Naive B cell (primary cell): ENCODE measurements around the gene PRKAG2. TPM values are rescaled to one million over a fixed set of nuclear protein-coding genes. Genes with fewer than 3 reads are reported as not detected.

Experiments
- ATAC-seq, 2 donors: fragments of 150-1000 bp; cut with Tn5 transposase; 2 replicates each; pipeline ENCODE4 v1.10.0; 2021; ENCODE audit warnings: low read depth in 2 of 2, mild to moderate bottlenecking in 2 of 2, moderate library complexity in 2 of 2
- DNase-seq: peaks from one replicate; pipeline ENCODE4 v3.0.0; 2022
- H3K27ac Mint-ChIP-seq, 6 donors: one replicate each; pipeline ENCODE4 v1.8.0; 2020 to 2022; ENCODE audit warnings: mild to moderate bottlenecking in 6 of 6, mixed read lengths in 6 of 6, moderate library complexity in 5 of 6, inconsistent platforms in 2 of 6
- H3K27me3 Mint-ChIP-seq, 3 donors: one replicate each; pipeline ENCODE4 v1.8.0; 2021 to 2022; ENCODE audit warnings: mixed read lengths in 3 of 3, mild to moderate bottlenecking in 1 of 3
- H3K36me3 Mint-ChIP-seq, 2 donors: one replicate each; pipeline ENCODE4 v1.8.0; 2020 to 2022; ENCODE audit warnings: mixed read lengths in 2 of 2, inconsistent platforms in 1 of 2, mild to moderate bottlenecking in 1 of 2
- H3K4me1 Mint-ChIP-seq, 3 donors: one replicate each; pipeline ENCODE4 v1.8.0; 2020 to 2022; ENCODE audit warnings: mixed read lengths in 3 of 3, inconsistent platforms in 1 of 3, mild to moderate bottlenecking in 1 of 3, moderate library complexity in 1 of 3
- H3K4me3 Mint-ChIP-seq, 8 donors: one replicate each; pipeline ENCODE4 v1.8.0; 2020 to 2022; ENCODE audit warnings: mild to moderate bottlenecking in 8 of 8, mixed read lengths in 8 of 8, moderate library complexity in 8 of 8, inconsistent platforms in 2 of 8
- H3K9me3 Mint-ChIP-seq, 7 donors: one replicate each; pipeline ENCODE4 v1.8.0; 2020 to 2022; ENCODE audit warnings: mixed read lengths in 7 of 7, mild to moderate bottlenecking in 5 of 7, inconsistent platforms in 2 of 7, moderate library complexity in 1 of 7
- polyA plus RNA-seq, 6 donors: library from polyadenylated mRNA; unstranded; fragments of 300-500 nt; fragmentation: Illumina TruSeq; gene quantifications; one replicate each; pipeline ENCODE4 v1.2.3, GENCODE V29; 2021; ENCODE audit warnings: low read depth in 6 of 6

PRKAG2 gene
- polyA plus RNA-seq, 6 donors from 2014 or later = 16.2 to 25.4 (median 20.0) TPM

- Mint-ChIP-seq H3K4me3 (peak overlapping the region in 3 of 8 donors; percentile 45 to 55 (median 51)), H3K36me3 (no peaks in the 10 kb centered on the region), H3K4me1 (peaks cover 37 to 49% (median 47%) of the 10 kb centered on the region in 3 donors), H3K9me3 (no peaks in the 10 kb centered on the region), H3K27me3 (no peaks in the 10 kb centered on the region), H3K27ac (peak overlapping the region in 5 of 6 donors; percentile 44 to 92 (median 86))
- DNase-seq (no peak), ATAC-seq (no peak)
These were observed 12.4 kb downstream of the PRKAG2 start for GRCh38 chr7:151864561-151864960.

DNA sequence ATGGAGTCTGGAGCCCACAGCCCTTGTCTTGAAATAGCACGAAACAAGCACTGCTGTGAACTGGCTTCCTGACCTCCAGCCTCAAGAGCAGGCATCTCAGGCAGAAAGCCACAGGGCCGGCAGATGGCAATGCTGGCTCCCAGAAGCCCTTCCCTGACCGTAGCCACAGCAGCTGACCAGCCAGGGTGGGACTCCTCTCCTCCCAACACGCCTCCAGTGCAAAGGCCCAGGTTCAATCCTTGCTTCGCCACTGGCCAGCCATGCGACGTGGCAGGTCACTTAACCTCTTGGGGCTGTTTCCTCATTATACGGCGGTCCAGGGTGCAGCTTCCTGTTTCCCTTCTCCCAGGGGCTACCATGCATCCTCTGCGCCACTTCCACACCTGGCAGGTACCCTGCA, 12.8 kb downstream of the PRKAG2 start:
- Mint-ChIP-seq H3K36me3 (no peaks in the 10 kb centered on the region), H3K27me3 (no peaks in the 10 kb centered on the region), H3K27ac (peak overlapping the region in 5 of 6 donors; percentile 6 to 92 (median 60)), H3K4me3 (peak overlapping the region in 2 of 8 donors; percentile 51 to 61), H3K9me3 (no peaks in the 10 kb centered on the region), H3K4me1 (peaks cover 32 to 45% (median 43%) of the 10 kb centered on the region in 3 donors)
- DNase-seq (no peak), ATAC-seq (peak; percentile 11 to 24)

GRCh38 chr7:151863386-151864079, 13.4 kb downstream of the PRKAG2 start:
- ATAC-seq (peak; percentile 84 to 92), DNase-seq (peak; percentile 40)
- no peaks in the 10 kb centered on the region for H3K27me3 Mint-ChIP-seq
- H3K27ac Mint-ChIP-seq = peak overlapping the region in 5 of 6 donors; percentile 6 to 73 (median 60)
- H3K4me3 Mint-ChIP-seq = peak overlapping the region in 3 of 8 donors; percentile 40 to 61 (median 51)
- peaks cover 30 to 41% (median 37%) of the 10 kb centered on the region in 3 donors for H3K4me1 Mint-ChIP-seq
- no peaks in the 10 kb centered on the region for H3K9me3 Mint-ChIP-seq
- H3K36me3 Mint-ChIP-seq = no peaks in the 10 kb centered on the region

DNA sequence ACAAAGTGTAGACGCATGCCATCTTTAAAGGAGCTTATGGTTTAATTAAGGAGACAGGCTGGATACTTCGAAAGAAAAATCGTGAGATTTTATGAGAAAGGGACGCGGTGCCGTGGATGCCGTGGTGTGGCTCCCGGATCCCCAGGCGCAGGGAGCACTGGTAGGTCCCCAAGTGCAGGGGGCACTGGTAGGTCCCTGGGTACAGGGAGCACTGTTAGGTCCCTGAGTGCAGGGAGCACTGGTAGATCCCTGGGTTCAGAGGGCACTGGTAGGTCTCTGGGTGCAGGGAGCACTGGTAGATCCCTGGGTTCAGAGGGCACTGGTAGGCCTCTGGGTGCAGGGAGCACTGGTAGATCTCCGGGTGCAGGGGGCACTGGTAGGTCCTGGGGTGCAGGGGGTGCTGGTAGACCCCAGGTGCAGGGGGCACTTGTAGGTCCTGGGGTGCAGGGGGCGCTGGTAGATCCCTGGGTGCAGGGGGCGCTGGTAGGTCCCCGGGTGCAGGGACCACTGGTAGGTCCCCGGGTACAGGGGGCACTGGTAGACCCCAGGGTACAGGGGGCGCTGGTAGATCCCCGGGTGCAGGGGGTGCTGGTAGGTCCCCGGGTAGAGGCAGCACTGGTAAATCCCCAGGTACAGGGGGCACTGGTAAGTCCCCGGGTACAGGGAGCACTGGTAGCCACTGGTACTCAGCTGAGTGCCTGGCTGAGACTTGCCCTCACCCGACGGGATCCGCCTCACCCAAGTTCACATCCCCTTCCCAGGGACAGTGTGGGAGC, 14.1 kb downstream of the PRKAG2 start:
- DNase-seq (no peak), ATAC-seq (no peak)
- H3K27ac Mint-ChIP-seq = peak overlapping the region in 2 of 6 donors; percentile 49 to 74
- no peaks in the 10 kb centered on the region for H3K9me3 Mint-ChIP-seq
- no peaks in the 10 kb centered on the region for H3K36me3 Mint-ChIP-seq
- peaks cover 30 to 36% (median 30%) of the 10 kb centered on the region in 3 donors for H3K4me1 Mint-ChIP-seq
- H3K27me3 Mint-ChIP-seq = no peaks in the 10 kb centered on the region
- peak overlapping the region in 1 of 8 donors; percentile 42 for H3K4me3 Mint-ChIP-seq

DNA sequence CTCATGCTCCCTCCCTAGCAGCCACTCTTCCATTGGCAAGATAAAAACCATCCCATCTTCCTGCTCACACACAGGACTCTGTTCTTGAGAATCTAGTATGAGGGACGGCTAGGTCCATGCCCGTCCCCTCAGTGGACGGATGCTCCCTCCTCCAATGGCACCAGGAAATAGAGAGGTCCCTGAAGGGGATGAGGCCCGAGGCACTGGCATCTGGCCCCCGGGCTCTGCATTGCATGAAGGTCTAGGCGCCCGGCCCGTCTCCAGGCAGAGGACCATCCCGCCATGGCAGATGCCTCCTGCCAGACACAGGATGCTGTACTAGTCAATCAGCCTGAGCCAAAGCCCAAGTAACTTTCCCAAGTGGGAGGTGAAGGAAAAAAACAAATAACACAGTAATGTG, 15.0 kb downstream of the PRKAG2 start:
- DNase-seq (no peak), ATAC-seq (no peak)
- H3K36me3 Mint-ChIP-seq = no peaks in the 10 kb centered on the region
- H3K27ac Mint-ChIP-seq = no peak overlapping the region
- H3K9me3 Mint-ChIP-seq = no peaks in the 10 kb centered on the region
- no peaks in the 10 kb centered on the region for H3K27me3 Mint-ChIP-seq
- H3K4me1 Mint-ChIP-seq = peaks cover 27 to 32% (median 28%) of the 10 kb centered on the region in 3 donors
- H3K4me3 Mint-ChIP-seq = peak overlapping the region in 1 of 8 donors; percentile 33

DNA sequence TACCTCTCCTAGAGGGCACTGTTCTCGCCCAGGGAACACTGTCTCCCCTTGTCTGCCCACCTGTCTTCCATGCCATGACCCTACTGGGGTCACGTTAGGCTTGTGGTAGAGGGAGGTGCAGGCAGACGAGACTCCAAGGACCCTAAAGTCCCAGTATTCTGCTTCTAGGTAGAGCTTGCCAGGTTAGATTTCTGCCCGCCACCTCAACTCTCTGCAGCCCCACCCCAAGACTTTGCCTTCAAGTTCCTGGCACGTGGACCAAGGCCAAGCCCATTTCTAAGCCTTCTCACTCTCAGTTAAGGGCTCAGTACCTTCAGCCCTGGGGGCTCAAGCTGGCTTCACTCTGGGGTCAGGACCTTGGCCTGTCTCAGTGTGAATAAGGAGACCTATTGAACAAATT, 16.1 kb downstream of the PRKAG2 start:
- no peaks in the 10 kb centered on the region for H3K36me3 Mint-ChIP-seq
- H3K4me1 Mint-ChIP-seq = peaks cover 27 to 31% (median 30%) of the 10 kb centered on the region in 3 donors
- no peak for ATAC-seq
- H3K27me3 Mint-ChIP-seq = no peaks in the 10 kb centered on the region
- H3K27ac Mint-ChIP-seq = peak overlapping the region in 3 of 6 donors; percentile 20 to 47 (median 26)
- no peak for DNase-seq
- no peak overlapping the region for H3K4me3 Mint-ChIP-seq
- H3K9me3 Mint-ChIP-seq = no peaks in the 10 kb centered on the region

DNA sequence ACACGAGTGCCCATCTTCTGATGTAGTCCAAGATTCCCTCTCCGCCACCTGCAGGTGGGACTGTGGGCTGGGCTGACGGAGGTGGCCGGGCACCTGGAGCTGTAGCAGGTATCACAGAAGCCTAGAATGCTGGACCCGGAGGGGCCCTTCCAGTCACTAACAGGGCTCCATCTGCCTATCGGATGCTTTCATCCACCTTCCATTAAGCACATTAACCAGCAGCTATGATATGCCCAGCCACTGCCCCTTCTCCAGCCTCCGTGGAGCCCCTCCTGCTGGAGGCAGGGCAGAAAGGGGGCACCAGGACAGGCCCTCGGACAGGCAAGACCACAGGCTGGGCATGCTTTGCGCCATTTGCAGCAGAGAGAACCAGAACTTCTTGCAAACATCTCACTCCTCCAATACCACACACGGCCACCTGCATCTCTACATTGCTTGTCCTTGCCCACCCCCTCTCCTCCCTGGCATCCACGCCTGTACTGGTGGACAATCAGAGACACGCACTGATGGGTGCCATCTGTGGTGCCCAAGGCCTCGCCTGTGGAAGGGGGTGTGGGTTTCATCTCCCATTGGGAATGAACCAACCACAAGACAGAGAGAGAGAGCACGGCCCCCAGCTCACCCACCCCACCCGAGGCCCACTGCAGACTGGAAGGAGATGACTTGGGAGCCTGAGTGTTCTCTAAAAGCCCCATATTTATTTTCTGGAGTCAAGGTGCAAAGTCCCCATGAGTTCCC, 16.8 kb downstream of the PRKAG2 start:
- Mint-ChIP-seq H3K4me1 (peaks cover 21 to 30% (median 25%) of the 10 kb centered on the region in 3 donors), H3K9me3 (no peaks in the 10 kb centered on the region), H3K27me3 (no peaks in the 10 kb centered on the region), H3K36me3 (no peaks in the 10 kb centered on the region), H3K27ac (peak overlapping the region in 1 of 6 donors; percentile 20), H3K4me3 (no peak overlapping the region)
- ATAC-seq (no peak), DNase-seq (no peak)

DNA sequence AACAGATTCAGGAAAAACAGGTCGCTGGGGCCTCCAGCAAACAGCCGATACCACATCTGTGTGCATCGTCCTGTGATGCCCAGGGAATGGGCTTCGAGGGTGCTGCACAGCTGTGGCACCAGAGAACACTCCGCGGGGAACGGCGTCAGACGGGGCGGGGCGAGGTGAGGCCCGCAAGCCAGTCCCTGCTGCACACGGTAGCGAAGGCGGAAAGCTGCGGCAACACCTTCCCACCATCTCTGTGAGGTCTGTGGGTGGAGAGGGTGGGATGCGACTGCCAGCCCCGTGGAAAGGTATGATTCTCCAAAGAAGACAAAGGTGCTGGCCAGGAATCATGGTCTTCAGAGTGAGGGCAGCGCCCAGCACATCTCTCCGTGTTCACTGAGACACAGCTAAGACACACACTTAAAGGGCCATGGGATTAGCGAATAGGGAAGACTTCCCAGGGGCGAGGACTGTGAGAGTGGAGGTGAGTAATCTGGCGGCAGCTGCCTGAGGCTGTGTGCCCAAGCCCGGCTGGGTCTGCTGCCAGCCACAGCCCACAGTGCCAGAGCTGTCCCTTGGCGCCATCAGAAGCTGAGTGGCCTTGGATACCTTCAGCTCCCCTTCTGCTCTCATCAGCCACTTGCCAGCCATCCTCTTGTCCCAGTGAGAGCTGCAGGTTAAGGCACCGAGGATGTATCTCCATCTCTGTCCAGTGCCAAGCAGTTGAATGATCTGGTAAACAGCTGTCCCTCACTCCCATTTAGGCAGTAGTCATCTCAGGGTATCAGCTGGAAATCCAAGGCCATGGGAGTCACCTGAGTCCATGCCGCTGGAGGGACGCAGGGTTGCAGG, 17.6 kb downstream of the PRKAG2 start:
- no peak for ATAC-seq
- Mint-ChIP-seq H3K9me3 (no peaks in the 10 kb centered on the region), H3K36me3 (no peaks in the 10 kb centered on the region), H3K4me1 (peaks cover 14 to 25% (median 18%) of the 10 kb centered on the region in 3 donors), H3K4me3 (no peak overlapping the region), H3K27ac (no peak overlapping the region), H3K27me3 (no peaks in the 10 kb centered on the region)
- no peak for DNase-seq

DNA sequence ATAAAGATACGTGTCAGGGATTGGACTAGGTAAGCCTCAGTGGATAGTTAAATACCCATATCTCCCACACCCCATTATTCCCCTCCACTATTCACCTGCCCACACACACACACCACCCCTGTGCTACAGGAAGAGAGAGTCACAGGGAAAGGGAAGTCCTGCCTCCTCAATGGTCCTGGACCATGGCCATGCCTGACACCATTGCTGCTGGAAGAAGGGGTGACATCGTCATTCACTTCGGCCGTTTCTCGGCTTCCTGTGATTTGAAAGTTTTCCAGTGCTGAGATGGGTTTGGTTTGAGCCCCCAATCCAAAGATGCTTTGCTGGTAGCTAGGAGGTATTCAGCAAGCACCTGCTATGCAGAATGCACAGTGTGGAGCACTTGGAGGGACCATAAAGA, 18.5 kb downstream of the PRKAG2 start:
- H3K27ac Mint-ChIP-seq = no peak overlapping the region
- H3K9me3 Mint-ChIP-seq = no peaks in the 10 kb centered on the region
- H3K27me3 Mint-ChIP-seq = no peaks in the 10 kb centered on the region
- H3K4me3 Mint-ChIP-seq = no peak overlapping the region
- peaks cover 11 to 19% (median 17%) of the 10 kb centered on the region in 3 donors for H3K4me1 Mint-ChIP-seq
- ATAC-seq (no peak), DNase-seq (no peak)
- H3K36me3 Mint-ChIP-seq = no peaks in the 10 kb centered on the region

DNA sequence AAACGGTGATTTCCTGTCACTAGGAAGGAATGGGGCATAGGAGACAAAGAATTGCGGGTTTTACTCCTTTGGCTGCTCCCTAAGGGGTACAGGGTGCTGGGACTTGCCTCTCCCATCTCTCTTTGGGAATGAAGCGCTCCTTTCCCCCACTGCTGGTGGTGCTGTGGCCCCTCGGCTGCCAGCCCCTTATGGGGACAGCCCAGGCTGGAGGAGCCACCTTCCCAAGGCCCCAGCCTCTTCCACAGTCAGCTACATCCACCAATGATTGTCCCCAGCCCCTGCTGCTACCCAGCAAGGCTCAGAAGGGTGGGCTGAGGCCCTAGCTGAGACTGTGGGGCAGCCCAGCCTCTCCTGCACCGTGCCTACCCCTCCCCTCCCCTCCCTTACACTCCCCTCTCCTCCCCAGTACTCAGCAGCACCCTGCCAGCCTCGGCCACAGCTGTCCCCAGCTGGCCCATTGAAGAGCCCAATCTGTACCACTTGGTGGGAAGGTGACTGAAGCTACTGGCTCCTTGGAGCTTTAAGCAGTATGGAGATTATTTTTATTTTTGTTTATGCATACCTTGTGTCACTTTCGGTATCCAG, 19.0 kb downstream of the PRKAG2 start:
- no peaks in the 10 kb centered on the region for H3K36me3 Mint-ChIP-seq
- H3K27ac Mint-ChIP-seq = no peak overlapping the region
- no peak for ATAC-seq
- H3K4me3 Mint-ChIP-seq = no peak overlapping the region
- peaks cover 8 to 23% (median 17%) of the 10 kb centered on the region in 3 donors for H3K4me1 Mint-ChIP-seq
- no peak for DNase-seq
- no peaks in the 10 kb centered on the region for H3K9me3 Mint-ChIP-seq
- H3K27me3 Mint-ChIP-seq = no peaks in the 10 kb centered on the region

- no peak for DNase-seq
- peak overlapping the region in 1 of 6 donors; percentile 76 for H3K27ac Mint-ChIP-seq
- no peak for ATAC-seq
These were observed 19.5 kb downstream of the PRKAG2 start for GRCh38 chr7:151857412-151857811.

GRCh38 chr7:151856516-151856915, 20.4 kb downstream of the PRKAG2 start:
- DNase-seq (no peak), ATAC-seq (no peak)
- no peak overlapping the region for H3K4me3 Mint-ChIP-seq
- no peaks in the 10 kb centered on the region for H3K9me3 Mint-ChIP-seq
- no peaks in the 10 kb centered on the region for H3K36me3 Mint-ChIP-seq
- peaks cover 20 to 37% (median 22%) of the 10 kb centered on the region in 3 donors for H3K4me1 Mint-ChIP-seq
- no peaks in the 10 kb centered on the region for H3K27me3 Mint-ChIP-seq
- no peak overlapping the region for H3K27ac Mint-ChIP-seq

More at GRCh38 chr7:151857412-151857811, 19.5 kb downstream of the PRKAG2 start:
- Mint-ChIP-seq H3K27me3 (no peaks in the 10 kb centered on the region), H3K4me3 (no peak overlapping the region), H3K36me3 (no peaks in the 10 kb centered on the region), H3K4me1 (peaks cover 12 to 28% (median 20%) of the 10 kb centered on the region in 3 donors), H3K9me3 (no peaks in the 10 kb centered on the region)
